Neural cell (in vitro differentiated cells): ENCODE measurements around the gene SF3B3. TPM values are rescaled to one million over a fixed set of nuclear protein-coding genes. Genes with fewer than 3 reads are reported as not detected.
"Not testable (repeated sequence)": the region's sequence is repeated elsewhere in the genome, so short reads cannot be mapped to it uniquely, and the experiment has no call there.

Experiments
- H2AFZ ChIP-seq: fragments of 200-600, 300-800 bp; sonication (generic), shearing (Covaris generic); 2 replicates; pipeline ENCODE4 v1.6.0; 2014; ENCODE audit warnings: low read depth, mild to moderate bottlenecking, antibody characterized with exemption, low read length, moderate library complexity
- H3F3A ChIP-seq: fragments of 200-600 bp; shearing (Covaris generic); 2 replicates; pipeline ENCODE4 v1.6.1; 2016; ENCODE audit warnings: mild to moderate bottlenecking, moderate library complexity, mixed read lengths, antibody characterized with exemption, low read length; ENCODE audit not compliant: insufficient read depth, poor library complexity, severe bottlenecking
- H3K27ac ChIP-seq: fragments of 200-600, 300-800 bp; sonication (generic), shearing (Covaris generic); 2 replicates; pipeline ENCODE4 v1.5.1; 2014; ENCODE audit warnings: mild to moderate bottlenecking, low read length, moderate library complexity
- H3K27me3 ChIP-seq: fragments of 300-800, 200-600 bp; sonication (generic), shearing (Covaris generic); 2 replicates; pipeline ENCODE4 v1.6.0; 2014; ENCODE audit warnings: mild to moderate bottlenecking, low read depth, low read length, moderate library complexity; ENCODE audit not compliant: insufficient read depth
- H3K36me3 ChIP-seq: fragments of 300-800, 200-600 bp; sonication (generic), shearing (Covaris generic); 2 replicates; pipeline ENCODE4 v1.5.1; 2014; ENCODE audit warnings: mild to moderate bottlenecking, antibody characterized with exemption, low read length, moderate library complexity; ENCODE audit not compliant: insufficient read depth
- H3K4me2 ChIP-seq: fragments of 300-800, 200-600 bp; sonication (generic), shearing (Covaris generic); 2 replicates; pipeline ENCODE4 v1.6.0; 2014; ENCODE audit warnings: mild to moderate bottlenecking, low read length
- H3K4me3 ChIP-seq: fragments of 300-800, 200-600 bp; sonication (generic), shearing (Covaris generic); 2 replicates; pipeline ENCODE4 v1.5.1; 2014; ENCODE audit warnings: mild to moderate bottlenecking, low read length, moderate library complexity
- H3K79me2 ChIP-seq: fragments of 200-600 bp; shearing (Covaris generic); replicated peaks from 2 replicates; pipeline ENCODE4 v1.6.0; 2014; ENCODE audit warnings: mild to moderate bottlenecking, low read length, moderate library complexity; ENCODE audit not compliant: insufficient read depth
- H3K9ac ChIP-seq: fragments of 300-800, 200-600 bp; sonication (generic), shearing (Covaris generic); 2 replicates; pipeline ENCODE4 v1.6.1; 2016; ENCODE audit warnings: mild to moderate bottlenecking, low read length, mixed read lengths
- H3K9me2 ChIP-seq: fragments of 200-600 bp; shearing (Covaris generic); 2 replicates; pipeline ENCODE4 v1.6.1; 2016; ENCODE audit warnings: mild to moderate bottlenecking, low read length, mixed read lengths; ENCODE audit not compliant: insufficient read depth
- H3K9me3 ChIP-seq: fragments of 200-600, 300-800 bp; sonication (generic), shearing (Covaris generic); 2 replicates; pipeline ENCODE4 v1.6.1; 2016; ENCODE audit warnings: mild to moderate bottlenecking, mixed run types, low read length, moderate library complexity, mixed read lengths
- H4K20me1 ChIP-seq: fragments of 200-600 bp; shearing (Covaris generic); 2 replicates; pipeline ENCODE4 v1.6.1; 2016; ENCODE audit warnings: mild to moderate bottlenecking, mixed run types; ENCODE audit not compliant: insufficient read depth
- CTCF ChIP-seq: fragments of 450-650 bp; IDR thresholded peaks from 2 replicates; pipeline ENCODE4 v1.5.1; 2014; ENCODE audit warnings: antibody characterized with exemption, mild to moderate bottlenecking, moderate library complexity; ENCODE audit not compliant: poor library complexity, severe bottlenecking
- EP300 ChIP-seq: fragments of 450-650 bp; conservative IDR thresholded peaks from 2 replicates; pipeline ENCODE4 v1.6.1; 2014; ENCODE audit warnings: antibody characterized with exemption, mild to moderate bottlenecking, moderate library complexity; ENCODE audit not compliant: poor library complexity, severe bottlenecking
- EZH2 ChIP-seq: fragments of 200-600, 300-800 bp; shearing (Covaris generic), sonication (generic); IDR thresholded peaks from 2 replicates; pipeline ENCODE4 v1.6.1; 2014; ENCODE audit warnings: antibody characterized with exemption, low read length, borderline replicate concordance, mild to moderate bottlenecking; ENCODE audit not compliant: insufficient read depth, poor library complexity, severe bottlenecking
- MXI1 ChIP-seq: fragments of 450-650 bp; conservative IDR thresholded peaks from 2 replicates; pipeline ENCODE4 v1.6.1; 2014; ENCODE audit warnings: antibody characterized with exemption, mild to moderate bottlenecking; ENCODE audit not compliant: poor library complexity, severe bottlenecking
- POLR2AphosphoS5 ChIP-seq: IDR thresholded peaks from 2 replicates; pipeline ENCODE4 v1.6.1; 2012
- RAD21 ChIP-seq: fragments of 450-650 bp; conservative IDR thresholded peaks from 2 replicates; pipeline ENCODE4 v1.6.1; 2014; ENCODE audit warnings: antibody characterized with exemption, mild to moderate bottlenecking, moderate library complexity
- REST ChIP-seq: IDR thresholded peaks from 2 replicates; pipeline ENCODE4 v1.6.1; 2012; ENCODE audit warnings: borderline replicate concordance
- SMC3 ChIP-seq: fragments of 450-650 bp; conservative IDR thresholded peaks from 2 replicates; pipeline ENCODE4 v1.6.1; 2014; ENCODE audit warnings: antibody characterized with exemption, mild to moderate bottlenecking, moderate library complexity; ENCODE audit not compliant: poor library complexity
- TAF1 ChIP-seq: IDR thresholded peaks from 2 replicates; pipeline ENCODE4 v1.6.1; 2012; ENCODE audit warnings: low read depth
- polyA plus RNA-seq: library from polyadenylated mRNA; depleted of rRNA; stranded (reverse); fragments of >200 nt; gene quantifications from 2 replicates; pipeline ENCODE4 v1.2.3, GENCODE V29; 2014

Gene SF3B3
- polyA plus RNA-seq, 1 donor from 2014 or later: 90.0 TPM

GRCh38 chr16:70527315-70527996, 3.8 kb downstream of the SF3B3 start:
- Histone ChIP-seq H3K79me2 (peaks cover 62% of the 10 kb centered on the region), H3K9me3 (no peaks in the 10 kb centered on the region), H3K36me3 (peaks cover 12% of the 10 kb centered on the region), H3K27ac (no peak overlapping the region), H3K9me2 (no peaks in the 10 kb centered on the region), H3K4me3 (peak overlapping the region; percentile 51), H3F3A (no peaks in the 10 kb centered on the region), H3K9ac (no peak overlapping the region), H3K4me2 (no peak overlapping the region), H3K27me3 (no peaks in the 10 kb centered on the region), H4K20me1 (no peaks in the 10 kb centered on the region), H2AFZ (no peak overlapping the region)
- TF ChIP-seq MXI1 (no peak), EZH2 (no peak), REST (no peak), SMC3 (no peak), TAF1 (no peak), EP300 (no peak), POLR2AphosphoS5 (no peak), CTCF (no peak), RAD21 (no peak)

GRCh38 chr16:70529051-70529777, 5.6 kb downstream of the SF3B3 start:
- H2AFZ ChIP-seq: no peak overlapping the region
- no peak overlapping the region for H3K4me2 ChIP-seq
- no peaks in the 10 kb centered on the region for H4K20me1 ChIP-seq
- H3K4me3 ChIP-seq: no peak overlapping the region
- H3K9me3 ChIP-seq: no peaks in the 10 kb centered on the region
- H3K27ac ChIP-seq: no peak overlapping the region
- H3K27me3 ChIP-seq: no peaks in the 10 kb centered on the region
- peaks cover 12% of the 10 kb centered on the region for H3K36me3 ChIP-seq
- no peaks in the 10 kb centered on the region for H3F3A ChIP-seq
- H3K79me2 ChIP-seq: peaks cover 58% of the 10 kb centered on the region
- H3K9me2 ChIP-seq: no peaks in the 10 kb centered on the region
- no peak overlapping the region for H3K9ac ChIP-seq
- TF ChIP-seq MXI1 (no peak), REST (no peak), CTCF (peak; percentile 66), RAD21 (peak; percentile 42), EZH2 (no peak), POLR2AphosphoS5 (no peak), EP300 (no peak), TAF1 (no peak), SMC3 (peak; percentile 49)

- H4K20me1 ChIP-seq, H3K4me3 ChIP-seq: not testable (repeated sequence)
- peaks cover 12% of the 10 kb centered on the region for H3K36me3 ChIP-seq
Measured at GRCh38 chr16:70529954-70530353, 6.3 kb downstream of the SF3B3 start.

More at GRCh38 chr16:70529954-70530353, 6.3 kb downstream of the SF3B3 start:
- not testable (repeated sequence) for H3K9me2 ChIP-seq, H3K9me3 ChIP-seq, H3K27me3 ChIP-seq, H3K27ac ChIP-seq, H3F3A ChIP-seq, H2AFZ ChIP-seq, H3K4me2 ChIP-seq, H3K9ac ChIP-seq
- peaks cover 51% of the 10 kb centered on the region for H3K79me2 ChIP-seq
